ENCODE measurements around the gene NTMT2.

GRCh38 chr1:170149241-170149640 lies 3.5 kb downstream of the NTMT2 start:
- TF ChIP-seq CTCF (IDR thresholded peaks at IDR 0.05; ENCODE audit: low read depth, low read length) (no peak), EZH2phosphoT487 (IDR thresholded peaks at IDR 0.05; ENCODE audit: low read depth) (no peak)

All from OCI-LY3 (cell line).